Right lobe of liver (tissue), 4 donors: ENCODE data around the gene DPH1.

ENCODE experiments used
- CTCF ChIP-seq, 4 donors: fragments of 200-600 bp in 3 of 4; fragments of 450-650 bp in 1 of 4; IDR thresholded peaks; one replicate each; pipeline versions ENCODE4 v1.5.1 to v1.8.0; 2016 to 2022; ENCODE audit warnings: antibody characterized with exemption in 4 of 4, mild to moderate bottlenecking in 2 of 4
- POLR2A ChIP-seq: fragments of 450-650 bp; IDR thresholded peaks from one replicate; pipeline ENCODE4 v1.6.1; 2017; ENCODE audit warnings: antibody characterized with exemption, mild to moderate bottlenecking
- donor health status: DM: no; HTN: no; CAD: no.
- donor health status: DM: no; HTN: no; CAD: no.
- donor health status: DM: no; HTN: yes; CAD: no.

- TF ChIP-seq CTCF (IDR thresholded peaks at IDR 0.05) (no peak), POLR2A (no peak)
Measured at GRCh38 chr17:2028234-2028614, 1.7 kb upstream of the DPH1 start.
